ENCODE data around the gene SLC25A15. TPM values are rescaled to one million over a fixed set of nuclear protein-coding genes. Genes with fewer than 3 reads are reported as not detected.

SLC25A15 gene
- total RNA-seq, 1 experiment from 2014 or later, result 20.2 TPM

DNA sequence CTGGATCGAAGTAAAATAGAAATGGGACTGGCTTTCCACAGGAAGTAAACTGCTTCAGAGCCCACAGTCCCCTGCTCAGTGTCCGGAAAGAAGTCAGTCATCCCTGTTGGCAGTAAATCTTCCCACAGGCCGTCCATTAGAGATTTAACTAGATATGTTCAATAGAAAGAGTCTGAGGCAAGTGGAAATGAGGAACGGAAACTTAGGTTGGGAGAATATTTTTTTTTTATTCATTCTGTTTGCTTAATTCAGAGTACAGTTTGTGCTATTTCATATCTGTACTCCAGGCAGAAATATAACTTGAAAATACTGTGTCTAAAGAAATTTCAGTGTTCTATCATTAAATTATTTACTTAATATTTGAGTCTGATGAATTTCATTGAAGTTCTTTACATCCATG is 22.7 kb downstream of the SLC25A15 start:
- Mint-ChIP-seq H3K4me3 (no peak overlapping the region), H3K27ac (no peak overlapping the region), H3K27me3 (ENCODE audit: low read depth) (no peaks in the 10 kb centered on the region), H3K9me3 (peaks cover 16% of the 10 kb centered on the region), H3K4me1 (no peaks in the 10 kb centered on the region), H3K36me3 (peaks cover 33% of the 10 kb centered on the region)
- CTCF ChIA-PET, result no interaction called here
- DNase-seq (ENCODE audit: low spot score) (no peak), ATAC-seq (no peak)
- POLR2A ChIA-PET, result no interaction called here
- TF ChIP-seq, protein P1, sequence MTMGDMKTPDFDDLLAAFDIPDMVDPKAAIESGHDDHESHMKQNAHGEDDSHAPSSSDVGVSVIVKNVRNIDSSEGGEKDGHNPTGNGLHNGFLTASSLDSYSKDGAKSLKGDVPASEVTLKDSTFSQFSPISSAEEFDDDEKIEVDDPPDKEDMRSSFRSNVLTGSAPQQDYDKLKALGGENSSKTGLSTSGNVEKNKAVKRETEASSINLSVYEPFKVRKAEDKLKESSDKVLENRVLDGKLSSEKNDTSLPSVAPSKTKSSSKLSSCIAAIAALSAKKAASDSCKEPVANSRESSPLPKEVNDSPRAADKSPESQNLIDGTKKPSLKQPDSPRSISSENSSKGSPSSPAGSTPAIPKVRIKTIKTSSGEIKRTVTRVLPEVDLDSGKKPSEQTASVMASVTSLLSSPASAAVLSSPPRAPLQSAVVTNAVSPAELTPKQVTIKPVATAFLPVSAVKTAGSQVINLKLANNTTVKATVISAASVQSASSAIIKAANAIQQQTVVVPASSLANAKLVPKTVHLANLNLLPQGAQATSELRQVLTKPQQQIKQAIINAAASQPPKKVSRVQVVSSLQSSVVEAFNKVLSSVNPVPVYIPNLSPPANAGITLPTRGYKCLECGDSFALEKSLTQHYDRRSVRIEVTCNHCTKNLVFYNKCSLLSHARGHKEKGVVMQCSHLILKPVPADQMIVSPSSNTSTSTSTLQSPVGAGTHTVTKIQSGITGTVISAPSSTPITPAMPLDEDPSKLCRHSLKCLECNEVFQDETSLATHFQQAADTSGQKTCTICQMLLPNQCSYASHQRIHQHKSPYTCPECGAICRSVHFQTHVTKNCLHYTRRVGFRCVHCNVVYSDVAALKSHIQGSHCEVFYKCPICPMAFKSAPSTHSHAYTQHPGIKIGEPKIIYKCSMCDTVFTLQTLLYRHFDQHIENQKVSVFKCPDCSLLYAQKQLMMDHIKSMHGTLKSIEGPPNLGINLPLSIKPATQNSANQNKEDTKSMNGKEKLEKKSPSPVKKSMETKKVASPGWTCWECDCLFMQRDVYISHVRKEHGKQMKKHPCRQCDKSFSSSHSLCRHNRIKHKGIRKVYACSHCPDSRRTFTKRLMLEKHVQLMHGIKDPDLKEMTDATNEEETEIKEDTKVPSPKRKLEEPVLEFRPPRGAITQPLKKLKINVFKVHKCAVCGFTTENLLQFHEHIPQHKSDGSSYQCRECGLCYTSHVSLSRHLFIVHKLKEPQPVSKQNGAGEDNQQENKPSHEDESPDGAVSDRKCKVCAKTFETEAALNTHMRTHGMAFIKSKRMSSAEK (CRISPR knock-in tag; IDR thresholded peaks at IDR 0.05; ENCODE audit: borderline replicate concordance), result no peak
- TF ChIP-seq, protein P2, sequence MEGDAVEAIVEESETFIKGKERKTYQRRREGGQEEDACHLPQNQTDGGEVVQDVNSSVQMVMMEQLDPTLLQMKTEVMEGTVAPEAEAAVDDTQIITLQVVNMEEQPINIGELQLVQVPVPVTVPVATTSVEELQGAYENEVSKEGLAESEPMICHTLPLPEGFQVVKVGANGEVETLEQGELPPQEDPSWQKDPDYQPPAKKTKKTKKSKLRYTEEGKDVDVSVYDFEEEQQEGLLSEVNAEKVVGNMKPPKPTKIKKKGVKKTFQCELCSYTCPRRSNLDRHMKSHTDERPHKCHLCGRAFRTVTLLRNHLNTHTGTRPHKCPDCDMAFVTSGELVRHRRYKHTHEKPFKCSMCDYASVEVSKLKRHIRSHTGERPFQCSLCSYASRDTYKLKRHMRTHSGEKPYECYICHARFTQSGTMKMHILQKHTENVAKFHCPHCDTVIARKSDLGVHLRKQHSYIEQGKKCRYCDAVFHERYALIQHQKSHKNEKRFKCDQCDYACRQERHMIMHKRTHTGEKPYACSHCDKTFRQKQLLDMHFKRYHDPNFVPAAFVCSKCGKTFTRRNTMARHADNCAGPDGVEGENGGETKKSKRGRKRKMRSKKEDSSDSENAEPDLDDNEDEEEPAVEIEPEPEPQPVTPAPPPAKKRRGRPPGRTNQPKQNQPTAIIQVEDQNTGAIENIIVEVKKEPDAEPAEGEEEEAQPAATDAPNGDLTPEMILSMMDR (IDR thresholded peaks at IDR 0.05), result no peak
- no peak for TF ChIP-seq TCF7 (CRISPR knock-in tag; IDR thresholded peaks at IDR 0.05; ENCODE audit: low read depth)
- no peak for TF ChIP-seq CREM (CRISPR knock-in tag; IDR thresholded peaks at IDR 0.05)
- TF ChIP-seq, protein P3, sequence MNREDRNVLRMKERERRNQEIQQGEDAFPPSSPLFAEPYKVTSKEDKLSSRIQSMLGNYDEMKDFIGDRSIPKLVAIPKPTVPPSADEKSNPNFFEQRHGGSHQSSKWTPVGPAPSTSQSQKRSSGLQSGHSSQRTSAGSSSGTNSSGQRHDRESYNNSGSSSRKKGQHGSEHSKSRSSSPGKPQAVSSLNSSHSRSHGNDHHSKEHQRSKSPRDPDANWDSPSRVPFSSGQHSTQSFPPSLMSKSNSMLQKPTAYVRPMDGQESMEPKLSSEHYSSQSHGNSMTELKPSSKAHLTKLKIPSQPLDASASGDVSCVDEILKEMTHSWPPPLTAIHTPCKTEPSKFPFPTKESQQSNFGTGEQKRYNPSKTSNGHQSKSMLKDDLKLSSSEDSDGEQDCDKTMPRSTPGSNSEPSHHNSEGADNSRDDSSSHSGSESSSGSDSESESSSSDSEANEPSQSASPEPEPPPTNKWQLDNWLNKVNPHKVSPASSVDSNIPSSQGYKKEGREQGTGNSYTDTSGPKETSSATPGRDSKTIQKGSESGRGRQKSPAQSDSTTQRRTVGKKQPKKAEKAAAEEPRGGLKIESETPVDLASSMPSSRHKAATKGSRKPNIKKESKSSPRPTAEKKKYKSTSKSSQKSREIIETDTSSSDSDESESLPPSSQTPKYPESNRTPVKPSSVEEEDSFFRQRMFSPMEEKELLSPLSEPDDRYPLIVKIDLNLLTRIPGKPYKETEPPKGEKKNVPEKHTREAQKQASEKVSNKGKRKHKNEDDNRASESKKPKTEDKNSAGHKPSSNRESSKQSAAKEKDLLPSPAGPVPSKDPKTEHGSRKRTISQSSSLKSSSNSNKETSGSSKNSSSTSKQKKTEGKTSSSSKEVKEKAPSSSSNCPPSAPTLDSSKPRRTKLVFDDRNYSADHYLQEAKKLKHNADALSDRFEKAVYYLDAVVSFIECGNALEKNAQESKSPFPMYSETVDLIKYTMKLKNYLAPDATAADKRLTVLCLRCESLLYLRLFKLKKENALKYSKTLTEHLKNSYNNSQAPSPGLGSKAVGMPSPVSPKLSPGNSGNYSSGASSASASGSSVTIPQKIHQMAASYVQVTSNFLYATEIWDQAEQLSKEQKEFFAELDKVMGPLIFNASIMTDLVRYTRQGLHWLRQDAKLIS (CRISPR knock-in tag; IDR thresholded peaks at IDR 0.05; ENCODE audit: borderline replicate concordance), result no peak
- TF ChIP-seq ATF1 (CRISPR knock-in tag; IDR thresholded peaks at IDR 0.05), result no peak
- no peak for TF ChIP-seq NFATC4 (CRISPR knock-in tag; IDR thresholded peaks at IDR 0.05)
- no peak for TF ChIP-seq SOX15 (CRISPR knock-in tag; IDR thresholded peaks at IDR 0.05)
- TF ChIP-seq, protein P4, sequence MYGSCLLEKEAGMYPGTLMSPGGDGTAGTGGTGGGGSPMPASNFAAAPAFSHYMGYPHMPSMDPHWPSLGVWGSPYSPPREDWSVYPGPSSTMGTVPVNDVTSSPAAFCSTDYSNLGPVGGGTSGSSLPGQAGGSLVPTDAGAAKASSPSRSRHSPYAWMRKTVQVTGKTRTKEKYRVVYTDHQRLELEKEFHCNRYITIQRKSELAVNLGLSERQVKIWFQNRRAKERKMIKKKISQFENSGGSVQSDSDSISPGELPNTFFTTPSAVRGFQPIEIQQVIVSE (CRISPR knock-in tag; IDR thresholded peaks at IDR 0.05; ENCODE audit: borderline replicate concordance), result no peak
- no peak for TF ChIP-seq ZNF396 (CRISPR knock-in tag; IDR thresholded peaks at IDR 0.05; ENCODE audit: borderline replicate concordance)
- TF ChIP-seq TEAD4 (CRISPR knock-in tag; IDR thresholded peaks at IDR 0.05), result no peak
- no peak for TF ChIP-seq OVOL2 (CRISPR knock-in tag; IDR thresholded peaks at IDR 0.05; ENCODE audit: borderline replicate concordance)

DNA sequence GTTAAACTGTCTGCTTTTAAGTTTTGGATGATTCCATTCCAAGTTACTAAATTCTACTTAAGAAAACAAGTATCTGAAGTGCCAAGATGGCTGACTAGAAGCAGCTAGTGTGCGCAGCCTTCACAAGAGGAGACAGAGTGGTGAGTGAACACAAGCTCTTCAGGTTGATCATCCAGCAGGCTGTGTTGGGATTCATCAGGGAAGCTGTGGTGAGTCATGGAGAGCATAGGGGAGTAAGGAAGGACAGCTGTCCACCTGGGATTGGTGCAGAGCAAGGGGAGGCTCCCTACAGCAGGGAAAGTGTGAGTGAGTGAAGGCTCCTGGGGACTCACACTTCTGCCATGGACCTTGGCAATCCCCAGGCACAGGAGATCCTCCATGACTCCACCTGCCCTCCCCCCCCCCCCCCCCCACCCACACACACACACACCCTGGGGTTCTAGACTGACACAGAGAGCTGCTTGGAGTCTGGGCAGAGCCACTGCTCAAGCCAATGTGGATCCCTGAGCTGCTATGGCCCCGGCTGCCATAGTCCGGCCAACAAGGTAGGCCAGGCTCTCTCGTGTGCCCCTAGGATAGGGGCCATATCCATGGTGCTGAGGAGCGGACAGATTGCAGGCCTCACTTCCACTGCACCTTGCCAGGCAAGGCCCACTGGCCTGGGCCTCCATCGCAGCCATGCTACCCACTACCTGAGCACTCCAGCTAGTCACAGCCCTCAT is 23.5 kb downstream of the SLC25A15 start:
- Mint-ChIP-seq H3K4me1 (no peaks in the 10 kb centered on the region), H3K9me3 (peaks cover 16% of the 10 kb centered on the region), H3K27ac (no peak overlapping the region), H3K27me3 (ENCODE audit: low read depth) (no peaks in the 10 kb centered on the region), H3K4me3 (no peak overlapping the region), H3K36me3 (peaks cover 31% of the 10 kb centered on the region)
- ChIA-PET CTCF (interaction anchor here (1.5 to 2.6 kb wide), 5 partner anchors 17 to 162 kb away, joined by 5 to 17 read pairs (median 5); no protein-coding TSS in a partner anchor), POLR2A (no interaction called here)
- TF ChIP-seq CBFB (CRISPR knock-in tag; IDR thresholded peaks at IDR 0.05; ENCODE audit: low read depth), result no peak
- DNase-seq (ENCODE audit: low spot score) (no peak), ATAC-seq (no peak)

Measured in WTC11 (cell line).